Kidney (tissue), 14 donors: ENCODE results near the gene TNIP1. TPM values are rescaled to one million over a fixed set of nuclear protein-coding genes. Genes with fewer than 3 reads are reported as not detected.

ENCODE experiments used
- DNase-seq, 5 donors: peaks; one replicate each; pipeline ENCODE4 v3.0.0-alpha.2; 2013 to 2020
- FAIRE-seq: peaks from 2 replicates; lab custom pipeline; 2012; peaks lifted over from hg19 to GRCh38; lab: Jason Lieb, UNC
- H3K27ac ChIP-seq, 2 donors: one replicate each; pipeline ENCODE4 v1.7.0; 2013; ENCODE audit warnings: low read depth in 2 of 2, low read length in 2 of 2, inconsistent platforms in 1 of 2
- H3K27me3 ChIP-seq: one replicate; pipeline ENCODE4 v1.7.1; 2013; ENCODE audit warnings: low read length, inconsistent platforms; ENCODE audit not compliant: control insufficient read depth, insufficient read depth
- H3K36me3 ChIP-seq, 3 donors: one replicate each; pipeline versions ENCODE4 v1.7.0 to v1.7.1; 2013; ENCODE audit warnings: low read length in 3 of 3, control low read depth in 1 of 3, inconsistent platforms in 1 of 3; ENCODE audit not compliant: insufficient read depth in 3 of 3, control insufficient read depth in 2 of 3
- H3K4me1 ChIP-seq, 3 donors: one replicate each; pipeline versions ENCODE4 v1.7.0 to v1.7.1; 2013; ENCODE audit warnings: low read length in 3 of 3, inconsistent platforms in 1 of 3, low read depth in 1 of 3; ENCODE audit not compliant: control insufficient read depth in 2 of 3, insufficient read depth in 2 of 3
- H3K4me3 ChIP-seq, 3 donors: one replicate each; pipeline versions ENCODE4 v1.7.0 to v1.8.1; 2013; ENCODE audit warnings: low read length in 3 of 3, control low read depth in 1 of 3, inconsistent platforms in 1 of 3
- H3K9ac ChIP-seq, 3 donors: one replicate each; pipeline versions ENCODE4 v1.7.0 to v1.7.1; 2013; ENCODE audit warnings: low read length in 3 of 3, control low read depth in 1 of 3, inconsistent platforms in 1 of 3
- H3K9me3 ChIP-seq, 3 donors: one replicate each; pipeline versions ENCODE4 v1.7.0 to v1.7.1; 2013; ENCODE audit warnings: low read length in 3 of 3, control low read depth in 1 of 3, inconsistent platforms in 1 of 3; ENCODE audit not compliant: control insufficient read depth in 2 of 3, insufficient read depth in 1 of 3
- CTCF ChIP-seq: IDR thresholded peaks from 3 replicates; pipeline ENCODE4 v1.5.1; 2012; ENCODE audit warnings: mild to moderate bottlenecking, moderate library complexity, borderline replicate concordance; ENCODE audit not compliant: insufficient read depth; ENCODE audit errors: extremely low read depth
- intact Hi-C: fragments of 100-400 bp; cut with DNase I; formaldehyde crosslinking; loops from one replicate; pipeline ENCODE4 v1.11.1; 2022
- polyA plus RNA-seq: library from polyadenylated mRNA; stranded (reverse); fragments of 350-450 nt; fragmentation: Illumina TruSeq; extraction: RNeasy Lipid Tissue Mini Kit (QIAGEN cat#74804); gene quantifications from one replicate; pipeline ENCODE4 v1.2.3, GENCODE V29; 2014; ENCODE audit warnings: low read depth, low replicate concordance; ENCODE audit not compliant: insufficient read depth
- total RNA-seq: library from RNA; stranded (reverse); fragmentation: NEBNext Ultra II Directional; extraction: Animal tissue kit (Norgen Biotek cat#: 25700); gene quantifications from one replicate; pipeline ENCODE4 v1.2.1, GENCODE V29; 2021
- donor health status: control.
- donor health status: control.
- donor health status: control.
- donor health status: control.
- donor health status: control.
- donor health status: DM: yes; HTN: yes; CAD: no.
- donor health status: Normal renal cell carcinoma (clear cell type).

The TNIP1 gene
- total and polyA plus RNA-seq, 2 donors from 2014 or later: 109 to 132 TPM

DNA sequence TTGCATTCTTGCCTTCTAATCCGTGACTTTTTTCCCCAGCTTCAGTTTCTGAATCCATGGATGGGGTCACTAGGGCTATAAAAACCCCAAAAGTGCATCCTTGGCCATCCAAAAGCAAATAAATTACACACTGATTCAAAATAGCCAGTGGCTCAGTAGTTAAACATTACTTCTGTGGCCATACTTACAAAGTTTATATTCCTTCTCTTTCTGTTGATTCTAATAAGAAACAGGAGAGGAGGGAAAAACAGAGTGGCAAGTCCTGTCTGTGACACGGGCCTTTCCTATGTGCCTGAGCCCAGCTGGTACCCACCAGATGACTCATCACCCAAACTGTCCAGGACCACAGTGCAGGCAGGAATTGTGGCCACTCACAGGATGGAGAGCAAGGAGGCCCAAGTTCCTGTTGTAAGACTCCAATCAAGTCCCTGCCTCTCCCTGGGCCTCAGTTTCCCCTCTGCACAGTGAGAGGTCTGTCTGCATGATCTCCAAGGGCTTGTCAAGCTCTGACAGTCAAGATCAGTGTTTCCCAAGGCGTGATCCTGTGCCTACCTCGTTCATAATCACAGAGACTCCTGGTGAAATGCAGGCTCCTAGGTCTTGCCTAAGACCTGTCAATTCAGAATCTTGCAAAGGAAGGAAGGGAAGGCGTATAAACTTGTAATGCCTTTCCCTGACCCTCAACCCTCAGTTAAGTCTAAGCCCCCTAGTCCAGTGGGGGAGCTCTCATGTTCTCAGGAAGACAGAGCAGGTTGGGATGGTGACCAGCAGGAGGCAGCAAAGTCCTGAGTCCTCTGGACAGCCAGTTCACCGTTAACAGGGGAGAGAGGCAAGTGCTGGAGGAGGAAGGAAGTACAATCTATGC lies 29.5 kb downstream of the TNIP1 start:
- H3K4me1 ChIP-seq: peaks cover 0 to 14% (median 13%) of the 10 kb centered on the region in 3 donors
- TF ChIP-seq CTCF: peak; percentile 95
- no peaks in the 10 kb centered on the region for H3K27me3 ChIP-seq
- FAIRE-seq (no peak), DNase-seq (peak; percentile 75 to 88 (median 83))
- peaks cover 6 to 65% (median 40%) of the 10 kb centered on the region in 3 donors for H3K36me3 ChIP-seq
- intact Hi-C loops: loop anchor here (5.0 kb wide), 1 partner anchor 66 kb away; no protein-coding TSS in a partner anchor
- peak overlapping the region in 1 of 3 donors; percentile 10 for H3K9ac ChIP-seq
- peak overlapping the region in 1 of 2 donors; percentile 8 for H3K27ac ChIP-seq
- no peak overlapping the region for H3K4me3 ChIP-seq
- no peaks in the 10 kb centered on the region for H3K9me3 ChIP-seq

- intact Hi-C loops: no loop called here
- Histone ChIP-seq H3K9ac (peak overlapping the region in 1 of 3 donors; percentile 28), H3K27me3 (no peaks in the 10 kb centered on the region), H3K4me1 (peaks cover 0 to 18% (median 13%) of the 10 kb centered on the region in 3 donors), H3K36me3 (peaks cover 6 to 58% (median 38%) of the 10 kb centered on the region in 3 donors), H3K9me3 (no peaks in the 10 kb centered on the region), H3K27ac (no peak overlapping the region), H3K4me3 (no peak overlapping the region)
- DNase-seq: no peak
- no peak for FAIRE-seq
- peak; percentile 25 for TF ChIP-seq CTCF
Measured at GRCh38 chr5:151048526-151048925, 32.3 kb downstream of the TNIP1 start.

DNA sequence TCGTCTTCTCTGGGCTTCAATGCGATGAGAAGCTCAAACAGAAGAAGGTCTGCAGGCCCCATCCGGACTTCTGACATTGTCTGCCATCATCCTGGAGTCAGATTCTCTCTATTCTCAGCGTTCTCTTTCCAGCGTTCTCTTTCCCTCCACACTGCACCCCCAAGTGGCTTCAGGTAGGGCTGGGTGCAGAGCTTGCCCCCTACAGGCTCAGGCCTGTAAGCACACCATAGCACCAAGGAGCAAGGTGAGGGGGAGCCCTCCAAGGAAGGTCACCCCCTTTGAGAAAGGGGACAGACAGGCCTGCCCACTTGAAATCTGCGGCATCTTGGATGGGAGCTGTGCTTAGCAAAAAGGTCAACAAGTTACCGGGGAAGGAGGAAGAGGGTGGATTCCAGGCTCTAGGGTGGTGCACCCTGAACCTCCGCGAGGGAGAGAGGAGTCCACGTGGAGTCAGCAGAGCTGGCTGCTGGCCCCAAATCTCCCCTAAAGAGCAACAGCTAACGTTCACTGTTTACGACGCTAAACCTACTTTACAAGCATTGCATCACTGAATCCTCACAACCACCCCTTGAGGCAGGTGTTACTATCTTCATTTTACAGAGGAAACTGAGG lies 32.9 kb downstream of the TNIP1 start:
- Histone ChIP-seq H3K36me3 (peaks cover 7 to 60% (median 37%) of the 10 kb centered on the region in 3 donors), H3K9me3 (no peaks in the 10 kb centered on the region), H3K27me3 (no peaks in the 10 kb centered on the region), H3K4me3 (no peak overlapping the region), H3K4me1 (peaks cover 0 to 20% (median 13%) of the 10 kb centered on the region in 3 donors), H3K9ac (peak overlapping the region in 1 of 3 donors; percentile 28), H3K27ac (peak overlapping the region in 1 of 2 donors; percentile 44)
- intact Hi-C loops: no loop called here
- DNase-seq (peak in 2 of 5 donors; percentile 29 to 54), FAIRE-seq (no peak)
- peak; percentile 68 for TF ChIP-seq CTCF
